PC-9 (cell line): ENCODE results near the gene KAT8. TPM values are rescaled to one million over a fixed set of nuclear protein-coding genes. Genes with fewer than 3 reads are reported as not detected.
"Not testable (repeated sequence)": the region's sequence is repeated elsewhere in the genome, so short reads cannot be mapped to it uniquely, and the experiment has no call there.

Experiments used
- BruUV-seq: library from RNA; stranded (reverse); fragments of 400-500 nt; replicated peaks from 2 replicates; lab custom pipeline; 2021; lab: Mats Ljungman, UMichigan
- CTCF ChIA-PET: fragments of 300-600 bp; sonication (Branson Sonifier 250); formaldehyde crosslinking; loops from one replicate; lab custom pipeline; 2022; ENCODE audit warnings: antibody characterized with exemption; lab: Charles Lee
- POLR2A ChIA-PET: fragments of 300-600 bp; sonication (Branson Sonifier 250); formaldehyde crosslinking; loops from one replicate; lab custom pipeline; 2022; ENCODE audit warnings: antibody characterized with exemption; ENCODE audit not compliant: unreplicated experiment; lab: Charles Lee
- DNase-seq, 2 experiments: peaks; one replicate each; pipeline versions ENCODE4 v3.0.0 to v3.0.0-alpha.2; 2015 to 2022; ENCODE audit warnings: mixed read lengths in 1 of 2
- H2AFZ ChIP-seq: fragments of 200-600 bp; sonication (generic); 2 replicates; pipeline ENCODE4 v1.8.1; 2017; ENCODE audit warnings: antibody characterized with exemption
- H3F3A ChIP-seq: fragments of 200-600 bp; sonication (generic); 2 replicates; pipeline ENCODE4 v1.8.1; 2017; ENCODE audit warnings: antibody characterized with exemption, mild to moderate bottlenecking, low read depth; ENCODE audit not compliant: insufficient read depth
- H3K27ac ChIP-seq: fragments of 200-600 bp; sonication (generic); 2 replicates; pipeline ENCODE4 v1.6.1; 2016; ENCODE audit warnings: mixed run types
- H3K27me3 ChIP-seq: fragments of 200-600 bp; sonication (generic); 2 replicates; pipeline ENCODE4 v1.6.1; 2016; ENCODE audit warnings: low read depth, mixed run types; ENCODE audit not compliant: insufficient read depth
- H3K36me3 ChIP-seq: fragments of 200-600 bp; sonication (generic); 2 replicates; pipeline ENCODE4 v1.6.1; 2016; ENCODE audit warnings: low read depth, mixed run types
- H3K4me1 ChIP-seq: fragments of 200-600 bp; sonication (generic); replicated peaks from 2 replicates; pipeline ENCODE4 v1.6.1; 2016; ENCODE audit warnings: mixed run types; ENCODE audit not compliant: insufficient read depth
- H3K4me2 ChIP-seq: fragments of 200-600 bp; sonication (generic); 2 replicates; pipeline ENCODE4 v1.6.1; 2017; ENCODE audit warnings: mixed run types
- H3K4me3 ChIP-seq: fragments of 200-600 bp; sonication (generic); 2 replicates; pipeline ENCODE4 v1.6.1; 2016; ENCODE audit warnings: mixed run types
- H3K79me2 ChIP-seq: fragments of 200-600 bp; sonication (generic); 2 replicates; pipeline ENCODE4 v1.6.1; 2017; ENCODE audit warnings: low read depth, mixed run types
- H3K9me2 ChIP-seq: fragments of 200-600 bp; sonication (generic); 2 replicates; pipeline ENCODE4 v1.8.1; 2017; ENCODE audit warnings: mild to moderate bottlenecking; ENCODE audit not compliant: insufficient read depth
- H3K9me3 ChIP-seq: fragments of 200-600 bp; sonication (generic); 2 replicates; pipeline ENCODE4 v1.8.1; 2016; ENCODE audit warnings: low read depth; ENCODE audit not compliant: insufficient read depth
- H4K20me1 ChIP-seq: fragments of 200-600 bp; sonication (generic); 2 replicates; pipeline ENCODE4 v1.8.1; 2017; ENCODE audit not compliant: insufficient read depth
- EZH2 ChIP-seq: fragments of 200-600 bp; sonication (generic); IDR thresholded peaks from 2 replicates; pipeline ENCODE4 v1.8.0; 2017; ENCODE audit warnings: antibody characterized with exemption, low read depth
- intact Hi-C: fragments of 100-400 bp; cut with micrococcal nuclease; formaldehyde crosslinking; loops from one replicate; pipeline ENCODE4 v1.10.0; 2022; ENCODE audit not compliant: unreplicated experiment
- total RNA-seq: library from RNA; stranded (reverse); gene quantifications from 2 replicates; pipeline ENCODE4 v1.2.3, GENCODE V29; 2021
- TF ChIP-seq, protein P1 (sequence below): fragments of 200-600 bp; sonication (generic); conservative IDR thresholded peaks from 2 replicates; pipeline ENCODE4 v1.6.1; 2017; ENCODE audit warnings: mixed run types, antibody characterized with exemption, mild to moderate bottlenecking, moderate library complexity

The KAT8 gene
- total RNA-seq, 1 experiment from 2014 or later = 81.4 TPM

DNA sequence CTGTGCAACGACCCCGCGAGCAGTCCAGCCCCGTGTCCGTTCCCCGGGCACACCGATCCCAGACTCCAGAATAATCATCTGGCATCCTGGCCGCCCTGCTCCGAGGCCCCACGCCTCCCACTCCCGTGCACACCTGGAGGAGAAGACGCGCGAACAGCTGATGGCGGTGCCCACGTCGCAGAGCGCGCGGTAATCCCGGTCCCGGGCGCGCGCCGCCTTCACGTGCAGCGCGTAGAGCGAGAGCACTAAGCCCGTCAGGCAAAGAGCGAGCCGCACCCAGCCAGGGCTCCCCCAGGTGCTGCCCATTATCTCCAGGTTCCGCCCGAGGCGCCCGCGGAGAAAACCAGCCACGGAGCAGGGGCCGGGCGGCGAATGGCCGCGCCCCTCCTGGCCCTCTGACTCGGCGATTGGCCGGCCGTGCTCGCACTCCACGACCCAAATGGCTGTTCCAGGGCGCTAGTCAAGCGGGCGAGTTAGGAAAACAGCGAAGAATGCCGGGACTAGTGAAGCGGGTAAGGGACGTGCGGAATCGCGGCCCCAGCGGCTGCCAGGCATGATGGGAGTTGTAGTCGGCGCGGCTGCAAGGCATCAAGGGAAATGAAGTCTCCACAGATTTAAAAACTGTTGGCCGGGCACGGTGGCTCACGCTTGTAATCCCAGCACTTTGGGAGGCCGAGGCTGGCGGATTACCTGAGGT is 22.9 kb upstream of the KAT8 start, which contains the start of gene VKORC1:
TSS of gene VKORC1 (minus strand) at position 374 of the 697 bp plus-strand sequence. CDS start at position 306, 68 bp downstream.
- ChIA-PET POLR2A (interaction anchor here (0.8 kb wide), 1 partner anchor 23 kb away, joined by 5 read pairs; the partner anchor contains the start of gene KAT8), CTCF (interaction anchor here (0.7 to 1.5 kb wide), 2 partner anchors 63 to 109 kb away, joined by 4 to 5 read pairs; partner anchors contain the start of gene HSD3B7)
- H2AFZ ChIP-seq = peak within 1 kb of the TSS; percentile 97
- intact Hi-C loops = loop anchor here (1.0 to 10.0 kb wide), 5 partner anchors 23 to 290 kb away; partner anchors contain the start of genes HSD3B7, KAT8 and STX4
- no peaks in the 10 kb centered on the region for H3K27me3 ChIP-seq
- no peak for TF ChIP-seq EZH2
- TF ChIP-seq, protein P1, sequence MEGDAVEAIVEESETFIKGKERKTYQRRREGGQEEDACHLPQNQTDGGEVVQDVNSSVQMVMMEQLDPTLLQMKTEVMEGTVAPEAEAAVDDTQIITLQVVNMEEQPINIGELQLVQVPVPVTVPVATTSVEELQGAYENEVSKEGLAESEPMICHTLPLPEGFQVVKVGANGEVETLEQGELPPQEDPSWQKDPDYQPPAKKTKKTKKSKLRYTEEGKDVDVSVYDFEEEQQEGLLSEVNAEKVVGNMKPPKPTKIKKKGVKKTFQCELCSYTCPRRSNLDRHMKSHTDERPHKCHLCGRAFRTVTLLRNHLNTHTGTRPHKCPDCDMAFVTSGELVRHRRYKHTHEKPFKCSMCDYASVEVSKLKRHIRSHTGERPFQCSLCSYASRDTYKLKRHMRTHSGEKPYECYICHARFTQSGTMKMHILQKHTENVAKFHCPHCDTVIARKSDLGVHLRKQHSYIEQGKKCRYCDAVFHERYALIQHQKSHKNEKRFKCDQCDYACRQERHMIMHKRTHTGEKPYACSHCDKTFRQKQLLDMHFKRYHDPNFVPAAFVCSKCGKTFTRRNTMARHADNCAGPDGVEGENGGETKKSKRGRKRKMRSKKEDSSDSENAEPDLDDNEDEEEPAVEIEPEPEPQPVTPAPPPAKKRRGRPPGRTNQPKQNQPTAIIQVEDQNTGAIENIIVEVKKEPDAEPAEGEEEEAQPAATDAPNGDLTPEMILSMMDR = no peak
- H3K4me1 ChIP-seq = 0 out of 2 replicates have a peak, but pooled peaks cover 3% of the 10 kb centered on the region
- no TSS peak for BruUV-seq
- peaks cover 4% of the 10 kb centered on the region; the same call in 1 of the 2 replicates for H3K79me2 ChIP-seq
- no peaks in the 10 kb centered on the region for H3K9me2 ChIP-seq
- peaks cover 24% of the 10 kb centered on the region for H3F3A ChIP-seq
- peak within 1 kb of the TSS; percentile 35 for H3K27ac ChIP-seq
- H3K4me3 ChIP-seq = peak within 1 kb of the TSS; percentile 71
- peak within 1 kb of the TSS; percentile 90 for H3K4me2 ChIP-seq
- no peaks in the 10 kb centered on the region for H3K36me3 ChIP-seq
- no peaks in the 10 kb centered on the region for H4K20me1 ChIP-seq
- no peaks in the 10 kb centered on the region for H3K9me3 ChIP-seq
- DNase-seq = peak; percentile 97 to 99

DNA sequence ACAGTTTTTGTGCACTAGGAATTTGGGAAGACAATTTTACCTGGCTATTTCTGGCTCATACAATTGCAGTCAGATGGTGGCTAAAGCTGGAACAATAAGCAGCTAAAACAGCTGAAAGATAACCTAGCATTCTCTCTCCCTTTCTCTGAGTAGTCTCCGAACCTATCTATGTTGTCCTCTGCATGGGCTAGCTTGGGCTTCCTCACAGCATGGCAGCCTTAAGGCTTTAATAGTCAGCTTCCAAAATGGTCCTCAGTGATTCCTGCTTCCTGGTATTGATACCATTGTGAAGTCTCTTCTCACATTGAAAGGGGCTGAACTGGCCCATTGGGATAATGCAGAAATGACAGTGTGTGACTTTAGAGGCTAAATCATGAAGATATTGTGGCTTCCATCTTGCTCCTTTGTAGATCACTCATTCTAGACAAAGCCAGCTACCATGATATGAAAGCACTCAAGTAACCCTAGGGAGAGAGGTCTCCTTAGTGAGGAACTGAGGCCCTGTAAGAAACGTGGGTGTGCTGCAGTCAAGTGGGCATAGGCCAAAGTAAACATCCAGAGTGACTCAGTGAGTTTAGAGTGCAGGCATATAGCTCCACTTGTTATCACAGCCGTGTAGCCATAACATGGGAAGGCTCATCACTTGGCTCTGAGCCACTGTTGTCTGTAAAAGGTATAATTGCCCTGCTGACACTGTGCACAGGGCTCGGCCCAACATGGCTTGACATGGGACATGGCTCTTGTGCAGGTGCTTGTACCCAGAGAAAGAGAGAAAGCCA is 17.4 kb upstream of the KAT8 start:
- intact Hi-C loops = loop anchor here (10.0 kb wide), 1 partner anchor 285 kb away; no protein-coding TSS in a partner anchor
- ChIA-PET POLR2A (interaction anchor here (0.6 kb wide), 1 partner anchor 15 kb away, joined by 3 read pairs; no protein-coding TSS in a partner anchor), CTCF (interaction anchor here (0.7 kb wide), 1 partner anchor 274 kb away, joined by 4 read pairs; no protein-coding TSS in a partner anchor)
- Histone ChIP-seq H3K4me1 (no peaks in the 10 kb centered on the region), H3K9me2 (no peaks in the 10 kb centered on the region), H3K9me3 (no peaks in the 10 kb centered on the region), H3K36me3 (no peaks in the 10 kb centered on the region), H3F3A (peaks cover 27% of the 10 kb centered on the region; the same call in 1 of the 2 replicates), H2AFZ (no peak overlapping the region), H3K4me2 (no peak overlapping the region), H3K4me3 (no peak overlapping the region), H3K79me2 (no peaks in the 10 kb centered on the region), H4K20me1 (no peaks in the 10 kb centered on the region), H3K27me3 (no peaks in the 10 kb centered on the region), H3K27ac (no peak overlapping the region)
- TF ChIP-seq, protein P1 = no peak
- TF ChIP-seq EZH2 = no peak
- no TSS peak for BruUV-seq
- no peak for DNase-seq

DNA sequence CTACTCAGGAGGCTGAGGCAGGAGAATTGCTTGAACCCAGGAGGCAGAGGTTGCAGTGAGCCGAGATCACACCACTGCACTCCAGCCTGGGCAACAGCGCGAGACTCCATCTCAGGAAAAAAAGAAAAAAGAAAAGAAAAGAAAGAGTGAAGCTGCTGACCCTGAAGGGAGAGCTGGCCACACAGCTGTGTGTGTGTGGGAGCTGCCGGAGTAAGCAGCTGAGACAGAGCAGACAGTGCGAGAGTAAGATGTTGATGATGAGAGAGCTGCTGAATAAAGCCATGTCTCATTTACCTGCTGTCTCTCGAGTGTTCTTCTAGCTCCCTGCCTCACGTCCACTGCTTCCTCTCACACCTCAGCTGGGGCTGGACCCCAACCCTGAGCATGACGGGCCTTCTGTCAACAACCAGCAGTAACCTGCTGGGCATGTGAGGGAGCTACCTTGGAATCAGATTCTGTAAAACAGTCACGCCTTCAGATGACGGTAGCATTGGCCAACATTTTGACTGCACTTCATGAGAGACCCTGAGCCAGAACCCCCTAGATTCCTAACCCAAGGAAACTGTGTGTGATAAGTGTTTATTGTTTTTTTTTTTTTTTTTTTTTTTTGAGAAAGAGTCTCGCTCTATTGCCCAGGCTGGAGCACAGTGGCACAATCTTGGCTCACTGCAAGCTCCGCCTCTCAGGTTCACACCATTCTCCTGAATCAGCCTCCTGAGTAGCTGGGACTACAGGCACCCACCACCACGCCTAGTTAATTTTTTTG is 16.4 kb upstream of the KAT8 start:
- H3K9me2 ChIP-seq, H2AFZ ChIP-seq, DNase-seq, H3K27me3 ChIP-seq, H4K20me1 ChIP-seq, H3K4me2 ChIP-seq, intact Hi-C loops, H3K4me3 ChIP-seq, H3K79me2 ChIP-seq, H3K27ac ChIP-seq, BruUV-seq, H3K9me3 ChIP-seq, H3K4me1 ChIP-seq, H3K36me3 ChIP-seq: not testable (repeated sequence)
- CTCF ChIA-PET = interaction anchor here (0.6 kb wide), 1 partner anchor 41 kb away, joined by 3 read pairs; no protein-coding TSS in a partner anchor
- POLR2A ChIA-PET = interaction anchor here (0.6 kb wide), 1 partner anchor 37 kb away, joined by 3 read pairs; no protein-coding TSS in a partner anchor
- peaks cover 20% of the 10 kb centered on the region; the same call in 1 of the 2 replicates for H3F3A ChIP-seq
